Activated naive CD4-positive, alpha-beta T cell treated with anti-CD3 and anti-CD28 coated beads, Interleukin-2, amount 50 U/mL, for 16 hours (primary cell): ENCODE measurements around the gene TXNDC8.
"Not testable (repeated sequence)": the region's sequence is repeated elsewhere in the genome, so short reads cannot be mapped to it uniquely, and the experiment has no call there.

Experiments
- DNase-seq: peaks from one replicate; pipeline ENCODE4 v3.0.0-alpha.2; 2020

The TXNDC8 gene

GRCh38 chr9:110323818-110324217 lies 13.8 kb downstream of the TXNDC8 start:
- DNase-seq: no peak

- DNase-seq: no peak
These were observed 16.8 kb downstream of the TXNDC8 start for GRCh38 chr9:110320651-110321445.

- DNase-seq: no peak
These were observed 17.7 kb downstream of the TXNDC8 start for GRCh38 chr9:110319781-110320492.

- no peak for DNase-seq
These were observed 19.8 kb downstream of the TXNDC8 start for GRCh38 chr9:110317911-110318310.

- no peak for DNase-seq
These were observed 21.2 kb downstream of the TXNDC8 start for GRCh38 chr9:110316261-110317075.

- DNase-seq: not testable (repeated sequence)
These were observed 25.7 kb downstream of the TXNDC8 start for GRCh38 chr9:110311978-110312377.

- no peak for DNase-seq
These were observed 28.0 kb downstream of the TXNDC8 start for GRCh38 chr9:110309681-110310080.

GRCh38 chr9:110308633-110309038 lies 29.0 kb downstream of the TXNDC8 start:
- DNase-seq: no peak

- no peak for DNase-seq
These were observed 30.5 kb downstream of the TXNDC8 start for GRCh38 chr9:110307191-110307590.

GRCh38 chr9:110303133-110303532 lies 34.5 kb downstream of the TXNDC8 start:
- DNase-seq: no peak

- DNase-seq: no peak
These were observed 39.5 kb downstream of the TXNDC8 start for GRCh38 chr9:110298043-110298605.

- no peak for DNase-seq
These were observed 44.4 kb downstream of the TXNDC8 start for GRCh38 chr9:110293248-110293647.

- no peak for DNase-seq
These were observed 45.6 kb downstream of the TXNDC8 start for GRCh38 chr9:110291921-110292557.

GRCh38 chr9:110290001-110290400 lies 47.7 kb downstream of the TXNDC8 start:
- DNase-seq: no peak

GRCh38 chr9:110288503-110288902 lies 49.2 kb downstream of the TXNDC8 start:
- DNase-seq: no peak

GRCh38 chr9:110287289-110287680 lies 50.4 kb downstream of the TXNDC8 start:
- no peak for DNase-seq

GRCh38 chr9:110284211-110284844 lies 53.3 kb downstream of the TXNDC8 start:
- DNase-seq: no peak

GRCh38 chr9:110283751-110284150 lies 53.9 kb downstream of the TXNDC8 start:
- DNase-seq: no peak

- no peak for DNase-seq
These were observed 55.0 kb downstream of the TXNDC8 start for GRCh38 chr9:110282739-110283081.

GRCh38 chr9:110282018-110282738 lies 55.5 kb downstream of the TXNDC8 start:
- DNase-seq: no peak

- DNase-seq: no peak
These were observed 59.5 kb downstream of the TXNDC8 start for GRCh38 chr9:110278080-110278707.
